NCI-H1436 treated with DMSO at 0.1 percent for 48 hours (cell line): Measurements from ENCODE around the gene FOXL3.
"Not testable (repeated sequence)": the region's sequence is repeated elsewhere in the genome, so short reads cannot be mapped to it uniquely, and the experiment has no call there.

Experiments
- DNase-seq: peaks from one replicate; lab custom pipeline; 2025; lab: John Stamatoyannopoulos, UW

FOXL3 gene

DNA sequence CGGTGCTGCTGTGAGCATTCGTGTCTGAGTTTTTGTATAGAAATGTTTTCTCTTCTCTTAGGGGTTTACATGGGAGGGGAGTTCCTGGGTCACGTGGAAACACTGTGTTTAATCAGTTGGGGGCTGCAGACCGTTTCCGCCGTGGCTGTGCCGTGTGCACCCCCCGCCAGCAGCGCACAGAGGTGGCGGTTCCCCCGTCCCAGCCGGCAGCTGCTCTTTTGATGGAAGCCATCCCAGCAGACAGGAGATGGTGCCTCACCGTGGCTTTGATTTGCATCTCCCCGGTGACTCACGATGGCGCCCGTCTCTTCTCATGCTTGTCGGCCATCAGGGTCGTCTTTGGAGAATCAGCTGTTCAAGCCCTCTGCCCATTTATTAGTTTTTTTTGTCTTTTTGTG lies 34.9 kb upstream of the FOXL3 start:
- no peak for DNase-seq

DNA sequence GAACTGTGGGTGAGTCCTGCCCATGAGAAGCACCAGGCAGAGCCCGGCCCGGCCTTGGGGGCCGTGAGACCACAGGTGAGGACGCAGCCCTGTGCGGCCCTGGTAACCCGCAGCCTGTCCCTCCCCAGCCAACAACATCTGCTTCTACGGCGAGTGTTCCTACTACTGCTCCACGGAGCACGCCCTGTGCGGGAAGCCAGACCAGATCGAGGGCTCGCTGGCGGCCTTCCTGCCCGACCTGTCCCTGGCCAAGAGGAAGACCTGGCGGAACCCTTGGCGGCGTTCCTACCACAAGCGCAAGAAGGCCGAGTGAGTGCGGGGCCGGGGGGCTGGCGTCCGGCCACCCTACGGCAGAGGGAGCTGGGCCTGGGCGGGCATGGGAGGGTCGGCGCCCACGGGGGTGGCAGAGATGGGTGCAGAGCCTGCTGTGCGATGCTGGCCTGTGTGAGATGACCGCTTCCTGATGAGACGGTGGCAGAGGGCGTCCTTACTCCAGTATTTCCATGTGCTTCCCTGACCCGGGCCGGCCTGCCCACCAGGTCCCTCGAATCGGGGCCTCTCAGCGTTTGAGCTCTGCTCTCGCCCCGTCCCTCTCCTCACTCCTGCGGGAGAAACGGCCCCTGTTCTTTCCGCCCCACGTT lies 34.1 kb upstream of the FOXL3 start:
- no peak for DNase-seq

DNA sequence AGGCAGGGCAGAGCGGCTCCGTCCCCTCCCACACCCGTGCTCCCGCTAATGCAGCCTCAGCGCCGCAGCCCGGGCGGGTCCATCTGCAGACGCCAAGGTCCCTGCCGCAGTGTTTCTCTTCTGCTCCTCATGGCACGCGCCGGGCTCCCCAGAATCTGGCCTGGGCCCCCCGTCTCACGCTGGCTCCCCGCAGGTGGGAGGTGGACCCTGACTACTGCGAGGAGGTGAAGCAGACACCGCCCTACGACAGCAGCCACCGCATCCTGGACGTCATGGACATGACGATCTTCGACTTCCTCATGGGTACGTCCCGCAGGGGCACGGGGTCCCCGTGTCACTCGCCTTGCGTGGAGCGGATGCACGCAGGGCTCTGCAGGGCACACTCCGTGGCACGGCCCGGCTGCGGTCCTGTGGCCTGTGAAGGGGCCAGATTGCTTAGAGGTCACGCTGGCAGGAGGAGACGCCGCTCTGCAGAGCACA lies 33.5 kb upstream of the FOXL3 start:
- DNase-seq = no peak

DNA sequence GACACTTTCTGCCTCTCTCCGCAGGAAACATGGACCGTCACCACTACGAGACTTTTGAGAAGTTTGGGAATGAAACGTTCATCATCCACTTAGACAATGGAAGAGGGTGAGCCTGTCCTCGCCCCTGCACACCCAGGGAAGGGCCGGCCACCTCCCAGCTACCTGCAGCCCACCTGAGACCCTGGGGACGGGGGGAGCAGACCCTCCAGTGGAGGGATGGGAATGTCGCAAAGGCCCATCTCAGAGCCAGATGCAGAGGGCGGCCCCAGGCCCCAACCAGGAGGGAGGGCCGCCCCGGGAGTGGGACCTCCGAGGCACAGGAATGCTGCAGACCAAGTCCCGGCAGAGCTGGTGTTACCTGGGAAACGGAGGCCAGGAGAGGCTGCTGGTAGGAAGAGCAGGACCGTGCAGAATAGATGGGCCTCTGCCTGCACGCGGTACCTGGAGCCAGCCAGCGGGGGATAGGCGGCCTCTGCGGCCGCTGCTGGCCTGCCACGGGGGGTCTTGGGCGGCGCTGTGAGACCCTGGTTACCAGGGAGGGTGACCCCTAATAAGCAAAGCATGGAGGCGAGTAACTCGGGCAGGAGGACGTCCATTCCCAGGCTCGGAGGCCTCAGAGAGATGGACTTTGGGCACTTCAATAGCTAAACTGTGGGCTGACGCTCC lies 32.9 kb upstream of the FOXL3 start:
- no peak for DNase-seq

DNA sequence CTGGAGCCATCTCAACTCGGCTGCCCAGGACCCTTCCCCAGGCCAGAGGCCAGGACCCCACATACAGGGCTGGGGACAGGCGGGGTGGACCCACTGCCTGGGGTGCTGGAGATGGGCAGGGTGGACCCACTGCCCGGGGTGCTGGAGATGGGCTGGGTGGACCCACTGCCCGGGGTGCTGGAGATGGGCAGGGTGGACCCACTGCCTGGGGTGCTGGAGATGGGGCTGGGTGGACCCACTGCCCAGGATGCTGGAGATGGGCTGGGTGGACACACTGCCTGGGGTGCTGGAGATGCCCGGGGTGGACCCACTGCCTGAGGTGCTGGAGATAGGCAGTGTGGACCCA lies 32.4 kb upstream of the FOXL3 start:
- DNase-seq = no peak

DNA sequence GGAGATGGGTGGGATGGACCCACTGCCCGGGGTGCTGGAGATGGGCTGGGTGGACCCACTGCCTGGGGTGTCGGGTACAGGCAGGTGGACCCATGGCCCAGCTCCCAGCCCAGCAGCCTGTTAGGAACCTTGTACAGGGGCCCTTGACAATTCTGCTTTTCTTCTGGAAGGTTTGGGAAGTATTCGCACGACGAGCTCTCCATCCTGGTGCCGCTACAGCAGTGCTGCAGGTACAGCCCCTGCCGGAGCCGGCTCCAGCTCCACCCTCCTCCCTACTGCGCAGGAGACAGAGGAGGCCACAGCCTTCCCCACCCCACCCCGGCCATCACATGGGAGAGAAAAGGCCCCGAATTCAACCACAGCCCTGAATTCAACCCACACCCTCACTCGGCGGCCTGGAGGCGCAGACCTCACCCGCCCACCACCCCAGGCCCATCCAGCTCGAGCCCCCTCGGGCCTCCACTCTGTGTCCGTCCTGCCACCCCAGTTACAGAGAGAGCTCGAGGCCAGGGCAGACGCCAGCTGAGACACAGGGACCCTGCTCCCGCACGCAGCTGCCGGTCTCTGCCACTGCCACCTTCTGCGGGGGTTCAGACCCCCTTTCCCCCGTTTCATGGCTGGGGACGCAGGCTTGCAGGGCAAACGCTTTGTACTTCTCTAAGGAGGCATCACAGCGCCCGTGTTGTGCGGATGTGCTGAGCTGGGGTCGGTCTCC lies 31.3 kb upstream of the FOXL3 start:
- no peak for DNase-seq

DNA sequence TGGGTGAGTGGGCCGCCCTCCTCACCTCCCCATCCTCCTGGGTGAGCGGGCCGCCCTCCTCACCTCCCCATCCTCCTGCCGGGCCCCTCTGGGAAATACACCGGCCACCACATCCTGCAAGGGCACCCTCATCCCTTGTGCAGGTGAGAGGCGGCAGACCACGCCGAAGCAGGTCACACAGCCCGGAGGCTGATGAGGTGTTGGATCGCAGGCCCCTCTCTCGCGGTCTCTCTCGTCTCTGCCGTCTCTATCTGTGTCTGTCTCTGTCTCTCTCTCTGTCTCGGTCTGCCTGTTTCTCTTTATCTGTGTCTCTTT lies 30.8 kb upstream of the FOXL3 start:
- DNase-seq = no peak

DNA sequence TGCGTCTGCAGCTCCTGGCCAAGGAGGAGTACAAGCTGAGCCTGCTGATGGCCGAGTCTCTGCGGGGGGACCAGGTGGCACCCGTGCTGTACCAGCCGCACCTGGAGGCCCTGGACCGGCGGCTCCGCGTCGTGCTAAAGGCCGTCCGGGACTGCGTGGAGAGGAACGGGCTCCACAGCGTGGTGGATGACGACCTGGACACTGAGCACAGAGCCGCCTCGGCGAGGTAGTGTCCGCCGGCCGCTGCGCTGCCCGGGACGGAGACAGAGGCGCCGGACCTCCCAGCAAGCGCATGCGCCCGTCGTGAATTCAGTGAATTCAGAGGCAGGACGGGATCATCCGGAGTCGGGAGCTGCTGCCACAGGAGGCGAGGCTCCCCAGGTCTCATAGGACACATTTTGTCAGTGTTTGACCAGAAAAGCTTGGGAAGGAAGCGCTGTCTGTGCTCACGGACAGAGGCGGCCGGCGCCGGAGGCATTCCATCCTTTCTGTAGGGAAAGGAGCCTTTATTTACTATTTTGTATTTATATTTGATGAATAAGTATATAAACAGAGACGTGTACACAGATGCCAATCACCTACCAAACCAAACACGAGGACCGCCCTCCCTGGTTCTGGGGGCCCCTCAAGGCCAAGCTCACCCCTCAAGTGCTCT lies 30.1 kb upstream of the FOXL3 start:
- no peak for DNase-seq

DNA sequence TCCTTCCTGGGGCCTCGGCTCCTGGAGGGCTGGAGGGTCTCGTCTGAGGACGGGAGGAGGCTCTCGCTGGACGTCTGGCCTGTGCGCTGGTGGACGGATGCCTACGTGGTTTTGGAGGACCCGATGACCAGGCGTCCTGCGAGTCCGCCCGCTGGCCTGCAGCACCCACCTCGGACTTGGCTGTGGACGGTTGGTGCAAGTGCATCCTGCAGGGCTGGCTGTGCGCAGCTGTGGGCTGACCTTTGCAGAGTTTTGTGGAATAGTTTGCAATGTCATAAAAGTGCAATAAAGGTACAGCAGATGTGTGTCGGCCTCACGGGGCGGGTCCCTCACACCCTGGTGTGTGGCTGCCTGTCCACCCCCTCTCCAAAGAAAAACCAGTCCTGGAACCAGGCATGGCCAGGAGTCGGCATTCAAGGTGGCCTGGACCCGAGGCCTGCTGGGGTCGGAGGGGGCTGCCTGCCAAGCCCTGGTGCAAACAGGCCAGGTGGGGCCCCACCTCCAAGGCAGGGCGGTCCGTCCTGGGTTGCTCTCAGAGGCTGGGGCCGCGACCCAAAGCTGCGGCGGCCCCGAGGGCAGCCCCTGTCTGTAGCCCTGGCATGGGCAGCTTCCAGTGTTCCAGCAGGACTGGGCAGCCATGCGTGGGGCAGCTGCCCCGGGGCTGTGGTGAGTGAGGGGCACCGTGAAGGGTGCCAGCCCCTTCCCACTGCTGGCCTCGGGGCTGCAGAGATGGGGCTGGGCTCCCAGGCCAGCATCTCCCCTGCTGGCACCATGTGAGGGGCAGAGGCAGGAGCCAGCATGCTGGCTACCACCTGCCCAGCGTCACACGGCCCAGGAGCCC lies 29.3 kb upstream of the FOXL3 start:
- DNase-seq = no peak

DNA sequence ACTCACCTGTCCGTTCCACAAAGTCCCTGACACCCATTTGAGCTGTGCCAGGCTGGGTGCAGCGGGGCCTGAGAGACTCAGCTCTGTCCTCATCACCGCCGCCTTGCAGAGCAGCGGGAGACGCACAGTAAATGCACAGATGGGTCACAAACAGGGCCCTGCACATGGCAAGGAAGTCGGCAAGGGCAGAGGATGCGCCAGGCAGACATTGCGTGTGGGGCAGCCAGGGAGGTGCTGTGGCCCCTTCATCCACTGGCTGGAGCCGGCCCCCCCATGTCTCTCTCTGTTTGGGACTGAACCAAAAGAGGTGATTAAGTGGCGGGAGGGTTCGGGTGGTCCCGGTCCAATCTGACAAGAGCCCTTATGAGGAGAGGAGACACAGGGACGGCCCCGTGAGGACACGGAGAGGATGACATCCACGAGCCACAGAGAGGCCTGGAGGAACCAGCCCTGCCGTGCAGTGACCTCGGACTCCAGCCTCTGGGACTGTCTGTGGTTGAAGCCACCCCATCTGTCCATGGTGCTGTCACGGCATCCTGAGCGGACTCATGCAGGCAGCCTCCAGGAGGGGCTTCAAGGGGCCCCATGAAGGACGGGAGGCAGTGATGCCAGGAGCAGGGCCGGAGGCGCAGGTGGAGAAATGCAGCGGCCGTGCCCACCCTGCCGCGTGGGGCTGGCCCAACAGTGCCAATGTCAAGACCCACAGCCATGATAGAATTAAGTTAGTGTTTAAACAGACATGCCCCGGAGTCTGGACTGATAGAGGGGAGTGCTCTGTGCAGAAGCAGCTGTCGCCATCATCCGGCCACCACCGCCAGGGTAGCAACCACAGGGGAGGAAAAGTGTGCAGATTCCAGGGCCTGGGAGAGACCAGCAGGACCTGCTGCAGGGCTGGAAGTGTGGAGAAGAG lies 28.4 kb upstream of the FOXL3 start:
- no peak for DNase-seq

DNA sequence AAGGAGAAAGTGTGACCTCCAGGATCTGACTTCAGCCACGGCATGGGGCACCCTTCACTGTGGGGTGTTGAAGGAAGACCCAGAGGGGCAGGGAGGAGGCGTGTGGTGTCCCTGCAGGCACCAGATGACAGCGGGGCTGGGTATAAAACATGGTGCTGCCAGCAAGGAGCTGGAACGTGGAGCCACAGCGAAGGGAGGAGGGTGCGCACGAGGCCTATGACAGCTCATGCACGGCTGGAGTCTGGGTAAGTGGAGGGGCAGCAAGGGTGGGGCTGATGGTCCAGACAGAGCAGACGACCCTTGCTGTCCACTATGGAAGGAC lies 27.8 kb upstream of the FOXL3 start:
- no peak for DNase-seq

DNA sequence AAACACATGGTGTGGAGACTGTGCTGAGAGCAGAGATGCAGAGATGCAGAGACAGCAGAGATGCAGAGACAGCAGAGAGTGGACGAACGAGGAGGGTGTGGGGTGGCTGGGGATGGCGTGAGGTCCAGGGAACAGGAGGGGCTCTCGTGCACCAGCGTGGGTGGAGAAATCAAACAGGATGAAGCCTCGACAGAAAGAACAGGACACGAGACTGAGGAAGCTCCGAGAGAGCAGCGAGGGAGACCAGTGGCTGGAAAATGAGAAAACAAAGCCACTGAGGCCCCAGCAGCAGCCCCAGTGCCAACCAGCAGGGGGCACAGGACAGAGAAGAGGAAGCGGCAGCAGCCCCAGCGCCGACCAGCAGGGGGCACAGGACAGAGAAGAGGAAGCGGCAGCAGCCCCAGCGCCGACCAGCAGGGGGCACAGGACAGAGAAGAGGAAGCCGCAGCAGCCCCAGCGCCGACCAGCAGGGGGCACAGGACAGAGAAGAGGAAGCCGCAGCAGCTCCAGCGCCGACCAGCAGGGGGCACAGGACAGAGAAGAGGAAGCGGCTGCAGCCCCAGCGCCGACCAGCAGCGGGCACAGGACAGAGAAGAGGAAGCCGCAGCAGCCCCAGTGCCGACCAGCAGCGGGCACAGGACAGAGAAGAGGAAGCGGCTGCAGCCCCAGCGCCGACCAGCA lies 27.2 kb upstream of the FOXL3 start:
- DNase-seq = not testable (repeated sequence)

DNA sequence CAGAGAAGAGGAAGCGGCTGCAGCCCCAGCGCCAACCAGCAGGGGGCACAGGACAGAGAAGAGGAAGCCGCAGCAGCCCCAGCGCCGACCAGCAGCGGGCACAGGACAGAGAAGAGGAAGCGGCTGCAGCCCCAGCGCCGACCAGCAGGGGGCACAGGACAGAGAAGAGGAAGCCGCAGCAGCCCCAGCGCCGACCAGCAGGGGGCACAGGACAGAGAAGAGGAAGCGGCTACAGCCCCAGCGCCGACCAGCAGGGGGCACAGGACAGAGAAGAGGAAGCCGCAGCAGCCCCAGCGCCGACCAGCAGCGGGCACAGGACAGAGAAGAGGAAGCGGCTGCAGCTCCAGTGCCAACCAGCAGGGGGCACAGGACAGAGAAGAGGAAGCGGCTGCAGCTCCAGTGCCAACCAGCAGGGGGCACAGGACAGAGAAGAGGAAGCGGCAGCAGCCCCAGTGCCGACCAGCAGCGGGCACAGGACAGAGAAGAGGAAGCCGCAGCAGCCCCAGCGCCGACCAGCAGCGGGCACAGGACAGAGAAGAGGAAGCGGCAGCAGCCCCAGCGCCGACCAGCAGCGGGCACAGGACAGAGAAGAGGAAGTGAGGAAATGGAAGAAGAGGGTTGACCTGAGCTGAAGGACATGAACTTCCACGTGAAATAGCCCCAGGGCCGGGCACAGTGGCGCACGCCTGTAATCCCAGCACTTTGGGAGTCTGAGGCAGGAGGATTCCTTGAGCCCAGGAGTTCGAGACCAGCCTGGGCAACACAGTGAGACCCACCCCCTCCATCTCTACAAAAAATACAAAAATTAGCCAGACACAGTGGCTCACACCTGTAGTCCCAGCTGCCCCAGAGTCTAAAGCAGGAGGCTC lies 26.3 kb upstream of the FOXL3 start:
- not testable (repeated sequence) for DNase-seq

DNA sequence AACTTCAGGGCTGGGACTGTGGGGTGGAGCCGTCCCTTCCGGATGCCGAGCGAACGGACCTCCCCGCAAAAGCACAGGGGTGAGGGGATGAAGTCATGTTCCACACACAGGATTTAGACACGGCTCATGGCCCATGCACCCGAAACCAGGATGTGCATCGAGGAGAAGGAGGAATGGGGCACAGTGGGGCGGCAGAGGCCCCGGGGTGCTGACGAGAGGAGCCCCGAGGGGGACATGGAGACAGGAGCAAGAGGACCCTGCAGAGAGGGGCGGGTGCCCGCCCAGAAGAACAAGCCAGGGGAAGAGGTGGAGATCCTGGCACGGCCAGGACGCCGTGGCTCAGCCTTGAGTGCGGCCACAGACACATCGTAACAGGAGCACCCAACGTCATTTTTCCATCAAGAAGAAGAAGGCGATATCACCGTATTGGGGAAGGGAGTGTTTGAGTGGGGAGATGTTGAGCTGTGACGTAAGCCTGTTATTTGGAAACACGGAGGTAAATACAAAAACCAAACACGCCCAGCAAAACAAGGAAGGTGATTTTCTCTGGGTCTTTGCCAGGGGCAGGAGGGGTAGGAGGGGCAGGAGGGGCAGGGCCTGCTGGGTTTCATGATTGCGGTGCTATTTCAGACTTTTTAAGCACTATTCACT lies 25.3 kb upstream of the FOXL3 start:
- no peak for DNase-seq

DNA sequence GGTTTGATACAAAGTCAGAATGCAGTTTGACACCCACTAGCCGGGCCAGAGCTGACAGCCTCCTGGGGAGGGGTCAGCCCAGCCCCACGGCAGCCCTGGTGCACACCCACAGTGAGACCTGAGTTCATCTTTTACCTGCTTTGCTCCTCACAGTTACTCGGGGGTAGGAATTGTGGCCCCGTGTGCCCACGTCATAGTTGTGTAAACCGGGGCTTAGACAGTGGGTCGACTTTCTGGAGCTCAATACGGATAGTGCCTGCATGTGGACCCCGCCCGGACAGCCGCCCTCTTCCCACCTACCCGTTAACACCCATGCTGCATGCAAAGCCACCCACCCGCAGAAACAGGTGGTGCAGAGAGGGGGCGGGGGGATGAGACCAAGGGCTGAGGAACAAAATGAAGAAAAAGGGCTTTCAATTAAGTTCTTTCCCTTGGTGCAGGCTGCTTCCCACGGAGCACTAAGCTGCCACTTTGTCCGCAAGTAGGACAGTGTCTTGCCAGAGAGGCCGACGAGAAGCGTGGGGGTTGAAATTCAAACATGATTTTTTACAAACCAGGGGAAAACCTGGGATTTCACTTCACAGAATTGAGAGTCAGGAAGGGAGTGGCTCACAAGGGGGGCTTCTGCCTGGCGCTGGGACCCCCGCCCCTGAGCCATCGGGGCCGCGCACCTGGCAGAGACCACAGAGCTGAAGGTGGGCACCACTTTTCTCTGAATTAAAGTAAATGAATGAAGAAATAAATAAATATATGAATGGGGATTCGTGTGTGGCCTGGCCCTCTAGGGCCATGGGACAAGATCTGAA lies 24.6 kb upstream of the FOXL3 start:
- DNase-seq = no peak

DNA sequence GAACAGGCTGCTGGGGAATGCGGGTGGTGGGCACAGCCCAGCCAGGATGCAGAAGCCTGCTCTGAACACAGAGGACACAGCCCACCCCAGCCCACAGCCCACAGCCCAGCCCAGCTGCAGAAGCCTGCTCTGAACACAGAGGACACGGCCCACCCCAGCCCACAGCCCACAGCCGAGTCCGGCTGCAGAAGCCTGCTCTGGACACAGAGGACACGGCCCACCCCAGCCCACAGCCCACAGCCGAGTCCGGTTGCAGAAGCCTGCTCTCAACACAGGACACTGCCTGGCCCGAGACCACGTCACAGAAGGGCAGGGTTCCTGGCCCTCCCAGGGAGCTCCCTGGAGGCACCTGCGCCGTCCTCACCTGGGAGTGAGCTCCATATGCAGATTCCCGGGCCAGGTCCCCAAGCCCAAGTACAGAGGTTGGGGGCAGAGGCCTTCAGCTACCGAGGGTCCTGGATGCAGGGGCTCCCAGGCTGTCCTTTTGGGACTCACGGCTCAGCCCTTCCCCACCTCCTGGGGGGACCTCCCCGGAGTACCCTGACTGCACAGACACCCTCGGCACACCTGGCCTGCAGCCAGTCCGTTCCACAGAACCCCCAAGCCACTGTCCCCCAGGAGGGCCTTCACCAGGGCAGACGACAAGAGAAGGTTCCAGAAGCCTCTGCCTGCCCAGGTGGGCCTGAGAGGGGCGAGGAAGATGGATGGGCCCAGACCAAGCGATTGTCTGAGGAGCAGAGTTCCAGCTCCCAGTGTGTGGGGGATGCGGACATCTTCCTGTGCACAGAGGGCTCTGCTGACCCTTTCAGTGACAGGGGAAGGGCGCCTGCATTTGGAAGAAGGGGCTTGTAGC lies 23.7 kb upstream of the FOXL3 start:
- no peak for DNase-seq
